ENCODE data around the gene FAM81A. TPM values are rescaled to one million over a fixed set of nuclear protein-coding genes. Genes with fewer than 3 reads are reported as not detected.

Gene FAM81A
- total RNA-seq, 1 donor from 2014 or later, result 0.49 TPM

DNA sequence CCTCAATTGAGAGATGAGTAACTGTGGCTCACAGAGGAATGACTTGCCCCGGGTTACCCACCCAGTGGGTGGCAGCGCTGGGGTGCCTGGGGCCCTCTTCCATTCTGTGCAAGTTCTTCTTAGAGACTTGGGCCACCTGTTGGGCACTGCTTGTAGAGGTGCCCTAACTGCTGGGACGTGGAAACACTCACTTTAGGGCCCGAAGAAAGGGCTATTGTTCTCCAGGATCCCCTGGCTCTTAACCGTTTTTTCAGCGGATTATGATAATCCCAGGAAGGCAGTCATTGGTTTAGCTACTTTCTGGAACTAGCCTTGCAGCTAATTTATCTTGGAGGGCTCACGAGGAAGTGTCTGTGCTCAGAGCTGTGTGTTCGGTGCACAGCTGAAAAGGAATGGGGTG is 107.6 kb downstream of the FAM81A start:
- TF ChIP-seq POLR2AphosphoS5 (IDR thresholded peaks at IDR 0.05; ENCODE audit: insufficient read depth in 1 of 2, low read depth in 1 of 2), result no peak
- H3K4me1 ChIP-seq, result no peaks in the 10 kb centered on the region
- no peak overlapping the region for H3K4me3 ChIP-seq
- H3K27me3 ChIP-seq, result no peaks in the 10 kb centered on the region
- no peak for DNase-seq (ENCODE audit: extremely low spot score in 2 of 2)
- no peaks in the 10 kb centered on the region for H3K9me3 ChIP-seq
- intact Hi-C loops (cut with DNase I), result no loop called here
- no peaks in the 10 kb centered on the region for H3K36me3 ChIP-seq
- H3K27ac ChIP-seq, result no peak overlapping the region

DNA sequence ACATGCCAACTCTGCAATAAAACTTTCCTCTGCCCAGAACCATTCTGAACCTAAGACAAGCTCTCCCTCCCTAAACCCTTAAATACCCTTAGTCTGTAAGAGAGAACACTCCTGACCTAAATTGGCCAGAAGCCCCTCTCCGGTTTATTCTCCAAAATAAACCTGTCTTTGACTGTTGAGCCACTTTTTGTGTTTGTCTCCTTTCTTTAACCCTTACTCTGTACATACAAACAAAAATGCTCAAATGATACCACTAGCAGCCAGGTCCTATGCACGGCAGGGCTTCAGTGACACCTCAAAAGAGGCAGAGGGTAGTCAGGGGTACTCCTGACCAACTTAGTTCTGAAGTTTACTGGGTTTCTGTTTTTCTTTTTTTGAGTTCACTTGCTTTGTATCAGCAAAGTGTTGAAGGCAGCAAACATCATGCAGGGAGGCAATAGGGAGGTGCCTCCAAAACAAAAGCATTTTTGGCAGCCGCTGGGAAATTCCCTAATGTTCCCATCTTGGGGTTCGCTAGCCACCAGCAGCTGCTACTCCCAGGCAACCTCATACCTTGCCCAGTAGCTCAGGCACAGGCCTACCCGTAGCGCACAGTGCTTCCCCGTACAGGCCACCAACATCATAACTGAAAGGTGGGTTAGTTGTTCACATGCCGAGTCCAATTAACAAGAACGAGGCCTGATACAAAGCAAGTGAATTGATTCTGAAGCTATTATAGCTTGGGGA is 110.7 kb downstream of the FAM81A start:
- intact Hi-C loops (cut with DNase I), result no loop called here

DNA sequence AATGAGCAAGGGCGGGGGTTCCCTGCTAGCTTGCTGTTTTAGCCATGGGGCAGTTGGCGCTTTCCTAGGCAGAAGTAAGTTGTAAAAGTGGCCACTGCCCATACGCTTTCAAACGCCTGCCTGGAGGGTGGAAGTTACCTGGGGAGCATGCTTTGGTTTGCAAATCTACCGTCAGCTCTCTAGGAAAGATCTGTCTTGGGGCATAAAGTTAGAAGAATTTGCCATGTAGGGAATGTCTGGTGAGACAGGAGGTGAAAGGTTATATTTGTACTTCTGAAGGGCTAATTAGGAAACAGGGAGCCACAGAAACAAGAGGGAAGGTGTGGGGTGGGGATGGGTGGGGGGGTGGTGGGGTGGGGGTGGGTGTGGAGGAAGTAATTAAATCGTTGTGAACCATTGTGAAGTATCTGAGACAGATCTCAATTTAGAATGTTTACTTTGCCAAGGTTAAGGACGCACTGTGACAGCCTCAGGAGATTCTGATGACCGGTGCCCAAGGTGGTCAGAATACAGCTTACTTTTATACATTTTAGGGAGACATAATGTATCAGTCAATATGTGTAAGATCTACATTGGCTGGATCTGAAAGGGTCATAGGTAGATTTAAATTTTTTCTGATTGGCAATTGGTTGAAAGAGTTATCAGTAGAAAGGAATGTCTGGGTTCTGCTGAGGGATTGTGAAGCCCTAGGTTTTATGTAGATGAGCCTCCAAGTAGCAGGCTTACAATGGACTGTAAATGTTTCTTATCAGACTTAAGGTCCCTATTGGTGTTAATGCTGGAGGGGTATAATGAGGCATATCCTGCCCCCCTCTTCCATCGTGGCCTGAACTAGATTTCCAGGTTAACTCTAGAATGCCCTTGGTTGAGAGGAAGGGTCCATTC is 111.6 kb downstream of the FAM81A start:
- no peak for TF ChIP-seq POLR2AphosphoS5 (IDR thresholded peaks at IDR 0.05; ENCODE audit: insufficient read depth in 1 of 2, low read depth in 1 of 2)
- TF ChIP-seq, protein P1, sequence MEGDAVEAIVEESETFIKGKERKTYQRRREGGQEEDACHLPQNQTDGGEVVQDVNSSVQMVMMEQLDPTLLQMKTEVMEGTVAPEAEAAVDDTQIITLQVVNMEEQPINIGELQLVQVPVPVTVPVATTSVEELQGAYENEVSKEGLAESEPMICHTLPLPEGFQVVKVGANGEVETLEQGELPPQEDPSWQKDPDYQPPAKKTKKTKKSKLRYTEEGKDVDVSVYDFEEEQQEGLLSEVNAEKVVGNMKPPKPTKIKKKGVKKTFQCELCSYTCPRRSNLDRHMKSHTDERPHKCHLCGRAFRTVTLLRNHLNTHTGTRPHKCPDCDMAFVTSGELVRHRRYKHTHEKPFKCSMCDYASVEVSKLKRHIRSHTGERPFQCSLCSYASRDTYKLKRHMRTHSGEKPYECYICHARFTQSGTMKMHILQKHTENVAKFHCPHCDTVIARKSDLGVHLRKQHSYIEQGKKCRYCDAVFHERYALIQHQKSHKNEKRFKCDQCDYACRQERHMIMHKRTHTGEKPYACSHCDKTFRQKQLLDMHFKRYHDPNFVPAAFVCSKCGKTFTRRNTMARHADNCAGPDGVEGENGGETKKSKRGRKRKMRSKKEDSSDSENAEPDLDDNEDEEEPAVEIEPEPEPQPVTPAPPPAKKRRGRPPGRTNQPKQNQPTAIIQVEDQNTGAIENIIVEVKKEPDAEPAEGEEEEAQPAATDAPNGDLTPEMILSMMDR (IDR thresholded peaks at IDR 0.05), result no peak
- TF ChIP-seq POLR2A (IDR thresholded peaks at IDR 0.05), result no peak
- H3K4me1 ChIP-seq, result no peaks in the 10 kb centered on the region

More for the DNA sequence above, 110.7 kb downstream of the FAM81A start:
- Histone ChIP-seq H3K9me3 (no peaks in the 10 kb centered on the region), H3K4me1 (no peaks in the 10 kb centered on the region), H3K36me3 (no peaks in the 10 kb centered on the region), H3K4me3 (no peak overlapping the region), H3K27me3 (no peaks in the 10 kb centered on the region), H3K27ac (no peak overlapping the region)
- no peak for DNase-seq (ENCODE audit: extremely low spot score in 2 of 2)
- TF ChIP-seq, protein P1 (IDR thresholded peaks at IDR 0.05), result no peak

DNA sequence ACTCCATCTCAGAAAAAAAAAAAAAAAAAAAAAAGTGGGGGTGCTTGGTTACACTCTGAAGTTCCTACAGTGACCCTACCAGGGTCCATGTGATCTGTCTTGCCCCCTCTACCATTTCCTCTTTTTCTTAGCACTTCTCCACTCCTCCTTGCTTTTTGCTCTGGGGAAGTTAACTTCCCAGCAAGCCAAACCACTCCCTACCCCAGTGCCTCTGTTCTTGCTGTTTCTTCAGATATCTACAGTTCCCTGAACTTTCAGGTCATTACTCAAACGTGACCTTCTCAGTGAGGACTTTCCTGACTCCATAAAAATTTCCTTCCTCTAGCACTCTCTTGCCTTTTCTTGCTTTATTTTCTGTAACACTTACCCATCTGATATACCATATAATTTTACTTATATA is 112.5 kb downstream of the FAM81A start:
- H3K36me3 ChIP-seq, result no peaks in the 10 kb centered on the region
- no peak overlapping the region for H3K27ac ChIP-seq
- intact Hi-C loops (cut with DNase I), result no loop called here
- TF ChIP-seq, protein P1 (IDR thresholded peaks at IDR 0.05), result no peak
- no peak for TF ChIP-seq POLR2AphosphoS5 (IDR thresholded peaks at IDR 0.05; ENCODE audit: insufficient read depth in 1 of 2, low read depth in 1 of 2)
- no peak for TF ChIP-seq POLR2A (IDR thresholded peaks at IDR 0.05)
- H3K4me3 ChIP-seq, result no peak overlapping the region
- H3K4me1 ChIP-seq, result no peaks in the 10 kb centered on the region
- no peak for DNase-seq (ENCODE audit: extremely low spot score in 2 of 2)
- no peaks in the 10 kb centered on the region for H3K27me3 ChIP-seq
- H3K9me3 ChIP-seq, result no peaks in the 10 kb centered on the region

More for the DNA sequence above, 111.6 kb downstream of the FAM81A start:
- DNase-seq (ENCODE audit: extremely low spot score in 2 of 2), result no peak
- H3K27ac ChIP-seq, result no peak overlapping the region
- no peaks in the 10 kb centered on the region for H3K36me3 ChIP-seq
- H3K27me3 ChIP-seq, result no peaks in the 10 kb centered on the region
- intact Hi-C loops (cut with DNase I), result no loop called here
- no peaks in the 10 kb centered on the region for H3K9me3 ChIP-seq
- H3K4me3 ChIP-seq, result no peak overlapping the region

DNA sequence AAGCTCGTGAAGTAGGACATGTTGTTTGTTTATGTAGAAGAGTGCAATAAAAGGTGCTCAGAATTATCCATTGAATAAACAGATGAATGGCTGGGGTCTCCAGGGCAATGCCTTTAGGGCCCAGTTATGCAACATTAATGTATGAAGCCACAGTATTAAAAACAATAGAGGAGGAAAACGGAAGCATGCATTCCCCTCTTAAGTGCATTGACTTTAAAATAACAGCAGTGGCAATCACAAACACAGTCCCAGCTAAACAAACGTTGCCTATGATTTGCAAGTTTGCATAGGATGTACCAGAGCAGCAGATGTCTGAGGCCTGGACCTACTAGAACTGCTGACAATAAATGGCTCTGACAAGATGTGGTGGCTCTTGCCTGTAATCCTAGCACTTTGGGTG is 113.0 kb downstream of the FAM81A start:
- DNase-seq (ENCODE audit: extremely low spot score in 2 of 2), result no peak

More for the DNA sequence above, 113.0 kb downstream of the FAM81A start:
- H3K4me3 ChIP-seq, result no peak overlapping the region
- no peaks in the 10 kb centered on the region for H3K4me1 ChIP-seq
- no peaks in the 10 kb centered on the region for H3K27me3 ChIP-seq
- TF ChIP-seq, protein P1 (IDR thresholded peaks at IDR 0.05), result no peak
- TF ChIP-seq POLR2AphosphoS5 (IDR thresholded peaks at IDR 0.05; ENCODE audit: insufficient read depth in 1 of 2, low read depth in 1 of 2) (no peak), POLR2A (IDR thresholded peaks at IDR 0.05) (no peak)
- no peak overlapping the region for H3K27ac ChIP-seq
- no peaks in the 10 kb centered on the region for H3K9me3 ChIP-seq
- intact Hi-C loops (cut with DNase I), result no loop called here
- H3K36me3 ChIP-seq, result no peaks in the 10 kb centered on the region
